Adipocyte (in vitro differentiated cells): Measurements from ENCODE around the gene RGMB.

Source experiments
- DNase-seq: peaks from one replicate; pipeline ENCODE4 v3.0.0-alpha.2; 2015; ENCODE audit warnings: low read depth
- H3K27me3 ChIP-seq: replicated peaks from 2 replicates; pipeline ENCODE4 v1.7.0; 2013; ENCODE audit warnings: mild to moderate bottlenecking, low read length, moderate library complexity; ENCODE audit not compliant: control insufficient read depth, insufficient read depth
- H3K36me3 ChIP-seq: 2 replicates; pipeline ENCODE4 v1.7.0; 2013; ENCODE audit warnings: low read length, mild to moderate bottlenecking, moderate library complexity; ENCODE audit not compliant: control insufficient read depth, insufficient read depth, severe bottlenecking
- H3K4me1 ChIP-seq: 2 replicates; pipeline ENCODE4 v1.7.0; 2013; ENCODE audit warnings: mild to moderate bottlenecking, low read length, moderate library complexity; ENCODE audit not compliant: control insufficient read depth, insufficient read depth
- H3K4me3 ChIP-seq: 2 replicates; pipeline ENCODE4 v1.7.0; 2013; ENCODE audit warnings: mild to moderate bottlenecking, low read length, moderate library complexity
- H3K9ac ChIP-seq: 2 replicates; pipeline ENCODE4 v1.7.0; 2013; ENCODE audit warnings: mild to moderate bottlenecking, low read length, moderate library complexity
- H3K9me3 ChIP-seq: 2 replicates; pipeline ENCODE4 v1.7.0; 2013; ENCODE audit warnings: mild to moderate bottlenecking, low read length, moderate library complexity; ENCODE audit not compliant: control insufficient read depth

RGMB gene

DNA sequence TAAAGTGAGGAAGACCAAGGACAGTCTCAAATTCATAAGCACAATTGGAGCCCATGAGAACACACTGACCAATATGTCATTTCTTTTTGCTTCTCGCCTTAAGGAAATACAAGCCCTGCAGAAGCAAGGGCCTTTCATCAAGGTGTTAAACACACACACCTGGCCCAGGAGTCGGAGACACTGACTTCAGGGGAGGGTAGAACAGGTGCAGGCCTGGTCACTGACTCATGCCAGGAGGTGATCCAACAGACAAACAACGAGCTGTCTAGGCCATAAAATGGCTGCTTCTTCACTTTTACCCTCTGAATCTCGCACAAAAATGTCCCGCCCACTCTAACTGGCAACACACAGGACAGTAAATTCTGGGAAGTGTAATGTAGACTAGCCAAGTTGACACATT, 62.7 kb downstream of the RGMB start:
- Histone ChIP-seq H3K27me3 (no peaks in the 10 kb centered on the region), H3K4me1 (peaks cover 4% of the 10 kb centered on the region), H3K36me3 (no peaks in the 10 kb centered on the region), H3K9ac (no peak overlapping the region), H3K4me3 (no peak overlapping the region), H3K9me3 (no peaks in the 10 kb centered on the region)
- DNase-seq = no peak

DNA sequence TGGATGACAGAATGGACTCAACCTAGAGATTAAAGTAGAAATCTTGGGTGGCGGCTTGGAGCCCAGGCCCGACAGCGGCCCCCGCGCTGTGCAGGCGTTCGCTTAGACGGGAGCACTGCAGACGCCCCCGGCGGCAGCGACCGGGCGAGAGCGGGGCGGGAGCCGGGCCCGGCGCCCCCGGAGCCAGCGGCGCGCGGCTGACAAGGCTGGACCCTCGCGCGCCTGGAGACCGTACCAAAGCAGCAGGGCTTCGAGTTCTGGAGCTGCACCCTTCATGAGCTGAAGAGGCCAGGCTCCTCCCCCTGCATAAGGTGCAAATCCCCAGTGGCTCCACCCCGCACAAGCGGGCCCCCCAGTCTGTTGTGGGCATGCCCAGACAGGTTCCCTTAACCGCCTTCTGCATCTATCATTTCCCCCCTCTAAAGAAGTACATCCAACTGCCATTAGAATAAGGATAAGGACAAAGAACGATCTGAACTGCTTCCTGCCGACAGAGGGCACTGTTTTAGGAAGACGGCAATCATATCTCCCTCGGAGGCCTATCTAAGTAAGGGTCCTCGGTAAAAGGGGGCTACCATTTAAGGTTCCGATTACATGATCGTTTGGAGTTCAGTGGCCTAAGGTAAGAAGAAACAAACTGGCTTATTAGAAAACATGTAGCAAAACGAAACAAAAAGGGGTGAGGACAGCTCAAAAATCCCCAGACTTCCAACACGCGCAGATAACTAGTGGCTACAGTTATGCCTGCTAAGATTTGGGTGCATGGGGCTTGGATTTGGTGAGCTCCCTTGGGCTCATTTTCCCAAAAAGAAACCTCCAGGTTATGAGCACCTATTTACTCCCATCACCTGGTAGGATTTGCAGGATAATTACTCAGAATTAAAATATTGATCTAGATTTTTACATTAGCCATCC, 66.3 kb downstream of the RGMB start:
- Histone ChIP-seq H3K4me3 (peak overlapping the region; percentile 61), H3K4me1 (peaks cover 6% of the 10 kb centered on the region), H3K27me3 (no peaks in the 10 kb centered on the region), H3K9me3 (peaks cover under 1% of the 10 kb centered on the region), H3K9ac (no peak overlapping the region), H3K36me3 (no peaks in the 10 kb centered on the region)
- no peak for DNase-seq

DNA sequence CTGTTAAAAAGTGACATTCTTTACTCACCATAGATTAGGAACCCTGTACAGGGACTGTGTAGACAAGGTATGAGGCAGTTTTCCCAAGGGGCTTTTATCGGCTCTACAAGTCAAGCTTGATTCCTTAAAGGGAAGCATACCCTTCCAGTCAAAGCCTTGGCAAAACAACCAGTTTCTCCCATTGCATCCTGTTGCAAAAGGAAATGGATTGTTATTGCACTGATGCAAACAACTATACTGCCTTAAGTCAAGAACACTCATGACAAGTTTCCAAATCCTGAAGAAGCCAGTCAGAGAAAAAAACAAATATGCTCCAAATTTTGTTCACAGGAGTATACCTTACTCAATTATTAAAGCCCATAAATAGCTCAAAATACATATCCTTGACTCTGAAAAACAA, 67.5 kb downstream of the RGMB start:
- Histone ChIP-seq H3K4me1 (peaks cover 6% of the 10 kb centered on the region), H3K36me3 (no peaks in the 10 kb centered on the region)
- DNase-seq = no peak

DNA sequence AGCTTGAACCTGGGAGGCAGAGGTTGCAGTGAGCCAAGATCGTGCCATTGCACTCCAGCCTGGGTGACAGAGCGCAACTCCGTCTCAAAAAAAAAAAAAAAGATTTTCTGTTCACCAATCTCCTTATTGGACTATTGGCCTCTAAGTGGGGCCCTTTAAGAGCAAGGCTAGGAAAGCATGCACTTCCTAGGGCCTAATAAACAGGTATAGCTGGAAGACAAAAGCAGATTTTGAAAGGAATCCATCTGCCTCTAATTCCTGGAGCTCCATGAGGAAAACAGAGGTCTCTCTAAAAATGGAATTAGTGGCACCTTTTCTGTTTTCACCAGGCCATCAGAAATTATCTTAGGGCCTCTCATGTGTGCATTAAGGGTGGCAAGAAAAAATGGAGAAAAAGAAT, 70.0 kb downstream of the RGMB start:
- Histone ChIP-seq H3K9ac (no peak overlapping the region), H3K27me3 (no peaks in the 10 kb centered on the region), H3K4me1 (peaks cover 9% of the 10 kb centered on the region), H3K4me3 (no peak overlapping the region), H3K36me3 (no peaks in the 10 kb centered on the region), H3K9me3 (peaks cover 3% of the 10 kb centered on the region)
- no peak for DNase-seq

More for the DNA sequence above, 67.5 kb downstream of the RGMB start:
- no peaks in the 10 kb centered on the region for H3K27me3 ChIP-seq
- peaks cover 3% of the 10 kb centered on the region for H3K9me3 ChIP-seq
- H3K9ac ChIP-seq = no peak overlapping the region
- no peak overlapping the region for H3K4me3 ChIP-seq

DNA sequence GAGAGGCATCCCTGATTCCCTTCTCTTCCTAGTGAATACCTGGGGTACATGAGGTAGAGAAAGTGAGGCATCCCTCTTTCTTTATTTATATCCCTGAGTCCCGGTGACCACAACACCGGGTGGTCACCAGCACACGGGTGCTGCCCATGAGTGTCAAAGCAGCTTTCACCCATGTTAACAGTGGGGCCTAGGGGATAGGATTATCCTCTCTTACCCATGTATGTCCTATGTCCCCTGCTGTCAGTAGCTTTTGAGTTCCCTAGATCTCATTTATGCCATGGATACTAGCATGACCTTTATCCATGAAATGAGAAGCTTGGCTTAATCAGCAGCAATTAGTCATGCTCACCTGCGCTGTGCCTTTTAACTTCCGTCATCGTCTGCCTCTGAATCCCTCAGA, 71.4 kb downstream of the RGMB start:
- no peak overlapping the region for H3K4me3 ChIP-seq
- DNase-seq = no peak
- no peak overlapping the region for H3K9ac ChIP-seq
- H3K9me3 ChIP-seq = peaks cover 3% of the 10 kb centered on the region
- H3K36me3 ChIP-seq = no peaks in the 10 kb centered on the region
- peaks cover 9% of the 10 kb centered on the region for H3K4me1 ChIP-seq
- H3K27me3 ChIP-seq = no peaks in the 10 kb centered on the region

DNA sequence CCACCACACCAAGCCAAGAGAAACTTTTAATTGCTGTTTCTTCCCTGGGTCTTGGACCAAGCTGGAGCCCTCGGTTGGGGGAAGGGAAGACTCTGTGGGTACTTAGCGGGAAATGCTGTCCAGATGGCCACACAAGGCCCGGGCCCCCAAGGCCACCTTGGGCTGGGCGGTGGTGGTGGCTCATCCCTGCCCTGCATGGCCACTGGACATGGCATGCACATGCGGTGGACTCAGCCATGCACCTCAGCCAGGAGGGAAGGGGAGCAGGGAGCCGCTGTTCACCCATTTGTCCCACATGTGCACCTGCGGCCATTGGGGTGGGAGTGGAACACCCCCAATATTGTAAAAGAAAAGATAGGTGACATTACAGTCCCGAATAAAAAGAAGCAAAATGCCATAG, 72.4 kb downstream of the RGMB start:
- Histone ChIP-seq H3K4me3 (no peak overlapping the region), H3K4me1 (peaks cover 8% of the 10 kb centered on the region), H3K27me3 (no peaks in the 10 kb centered on the region), H3K9ac (no peak overlapping the region), H3K36me3 (no peaks in the 10 kb centered on the region), H3K9me3 (peaks cover 3% of the 10 kb centered on the region)
- DNase-seq = no peak
